ENCODE results near the gene LRRC75B. TPM values are rescaled to one million over a fixed set of nuclear protein-coding genes. Genes with fewer than 3 reads are reported as not detected.

LRRC75B gene
- total RNA-seq, 1 experiment from 2014 or later: 7.9 TPM

DNA sequence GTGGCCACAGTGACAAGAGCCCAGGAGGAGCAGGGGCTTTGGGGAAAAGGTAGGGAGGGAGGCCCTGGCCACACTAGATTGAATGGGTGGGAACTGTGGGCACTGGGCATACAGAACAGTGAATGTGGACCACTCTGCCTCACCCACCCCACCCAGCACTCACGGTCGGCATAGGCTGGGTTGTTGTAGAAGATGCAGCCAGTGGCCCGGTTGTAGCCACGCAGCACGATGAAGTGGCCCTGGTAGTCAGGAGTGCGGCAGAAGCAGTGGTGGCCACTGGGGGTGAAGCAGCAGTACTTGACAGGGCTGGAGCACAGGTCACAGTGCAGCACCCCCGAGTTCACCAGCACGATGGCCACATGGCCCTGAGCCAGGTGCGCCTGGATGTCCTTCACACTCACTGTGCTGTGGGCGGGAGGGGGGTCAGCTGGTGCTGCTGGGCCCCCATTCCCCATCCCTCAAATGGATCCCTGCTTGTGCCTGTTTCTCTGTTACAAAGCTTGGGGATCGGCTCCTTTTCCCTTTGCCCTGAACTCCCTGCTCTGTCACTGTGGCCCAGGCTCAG lies 49.1 kb downstream of the LRRC75B start (continued):
- TF ChIP-seq REST (IDR thresholded peaks at IDR 0.05; ENCODE audit: low read depth) (no peak), ZNF274 (IDR thresholded peaks at IDR 0.05; ENCODE audit: low read depth, low read length) (no peak), POLR2AphosphoS5 (IDR thresholded peaks at IDR 0.05; ENCODE audit: low read depth, low read length) (no peak), SRF (IDR thresholded peaks at IDR 0.05; ENCODE audit: low read depth) (no peak)

DNA sequence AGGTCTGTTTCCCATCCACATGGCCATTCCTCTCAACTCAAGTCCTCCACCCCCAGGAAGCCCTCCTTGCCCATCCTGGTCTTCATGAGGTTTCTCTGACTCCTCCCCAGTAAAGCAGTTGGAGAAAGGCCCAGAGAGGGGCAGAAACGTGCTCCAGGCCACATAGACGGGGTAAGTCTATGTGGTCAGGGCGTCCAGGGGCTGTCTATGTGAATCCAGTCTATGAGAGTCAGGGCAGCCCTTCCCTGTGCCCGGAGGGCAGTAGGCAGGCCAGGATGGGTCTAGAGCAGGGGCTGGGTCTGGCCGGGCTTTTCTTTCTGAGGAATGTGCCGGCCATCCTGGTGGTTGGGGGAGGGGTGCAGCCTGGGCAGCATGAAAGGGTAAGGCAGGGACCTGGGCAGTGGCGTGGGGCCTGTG lies 49.7 kb downstream of the LRRC75B start:
- Histone ChIP-seq H3K4me3 (replicated peaks in 1 of 2; ENCODE audit: low read depth in 1 of 2, low read length in 2 of 2) (no peak overlapping the region), H3K79me2 (ENCODE audit: insufficient read depth, low read length) (no peaks in the 10 kb centered on the region), H2AFZ (ENCODE audit: low read depth, low read length, poor library complexity, severe bottlenecking) (no peak overlapping the region), H3K27me3 (ENCODE audit: insufficient read depth, low read length) (no peaks in the 10 kb centered on the region), H3K4me1 (ENCODE audit: control insufficient read depth in 1 of 2, insufficient read depth in 2 of 2, low read length in 2 of 2) (no peaks in the 10 kb centered on the region), H3K27ac (ENCODE audit: low read depth, low read length) (no peak overlapping the region), H3K4me2 (ENCODE audit: low read length) (no peak overlapping the region), H3K36me3 (ENCODE audit: control insufficient read depth in 1 of 2, insufficient read depth in 2 of 2, low read length in 2 of 2) (peaks cover 0 to 13% of the 10 kb centered on the region in 2 experiments; a peak in 3 of 4 replicates), H3K9ac (ENCODE audit: low read length) (no peak overlapping the region), H3K9me2 (ENCODE audit: insufficient read depth) (no peaks in the 10 kb centered on the region), H4K20me1 (ENCODE audit: insufficient read depth) (no peaks in the 10 kb centered on the region), H3K9me3 (ENCODE audit: control insufficient read depth in 1 of 2, insufficient read depth in 1 of 2, low read depth in 1 of 2, low read length in 2 of 2) (no peaks in the 10 kb centered on the region)
- no peak for ATAC-seq
- no peak for DNase-seq (ENCODE audit: low read depth, low spot score)
- ChIA-PET POLR2A (no interaction called here), CTCF (no interaction called here), RAD21 (ENCODE audit: low non-redundant PET in 1 of 2, low total read pairs in 2 of 2, uncharacterized antibody in 2 of 2, unreplicated experiment in 2 of 2) (no interaction called here)
- no TSS peak for BruUV-seq (replicated peaks)
- intact Hi-C loops (cut with micrococcal nuclease): no loop called here
- TF ChIP-seq EGR1 (IDR thresholded peaks at IDR 0.05; ENCODE audit: low read depth) (no peak), POLR2AphosphoS5 (IDR thresholded peaks at IDR 0.05; ENCODE audit: low read depth, low read length) (no peak), SIN3A (IDR thresholded peaks at IDR 0.05; ENCODE audit: low read depth) (no peak), MAX (IDR thresholded peaks at IDR 0.05) (no peak), EZH2phosphoT487 (IDR thresholded peaks at IDR 0.05; ENCODE audit: borderline replicate concordance) (no peak), CBX3 (IDR thresholded peaks at IDR 0.05; ENCODE audit: low read depth) (no peak), TCF7L2 (IDR thresholded peaks at IDR 0.05; ENCODE audit: borderline replicate concordance, extremely low read depth, insufficient read depth, insufficient read length) (no peak), SP1 (IDR thresholded peaks at IDR 0.05; ENCODE audit: low read depth) (no peak), ELF1 (IDR thresholded peaks at IDR 0.05; ENCODE audit: borderline replicate concordance, low read depth) (no peak), FOSL1 (IDR thresholded peaks at IDR 0.05; ENCODE audit: low read depth) (no peak), JUND (IDR thresholded peaks at IDR 0.05) (no peak), REST (IDR thresholded peaks at IDR 0.05; ENCODE audit: low read depth) (no peak), ZFX (IDR thresholded peaks at IDR 0.05) (no peak)
- TF ChIP-seq, protein P1, sequence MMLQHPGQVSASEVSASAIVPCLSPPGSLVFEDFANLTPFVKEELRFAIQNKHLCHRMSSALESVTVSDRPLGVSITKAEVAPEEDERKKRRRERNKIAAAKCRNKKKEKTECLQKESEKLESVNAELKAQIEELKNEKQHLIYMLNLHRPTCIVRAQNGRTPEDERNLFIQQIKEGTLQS (IDR thresholded peaks at IDR 0.05): no peak
